ENCODE measurements around the gene CD9.

CD9 gene

DNA sequence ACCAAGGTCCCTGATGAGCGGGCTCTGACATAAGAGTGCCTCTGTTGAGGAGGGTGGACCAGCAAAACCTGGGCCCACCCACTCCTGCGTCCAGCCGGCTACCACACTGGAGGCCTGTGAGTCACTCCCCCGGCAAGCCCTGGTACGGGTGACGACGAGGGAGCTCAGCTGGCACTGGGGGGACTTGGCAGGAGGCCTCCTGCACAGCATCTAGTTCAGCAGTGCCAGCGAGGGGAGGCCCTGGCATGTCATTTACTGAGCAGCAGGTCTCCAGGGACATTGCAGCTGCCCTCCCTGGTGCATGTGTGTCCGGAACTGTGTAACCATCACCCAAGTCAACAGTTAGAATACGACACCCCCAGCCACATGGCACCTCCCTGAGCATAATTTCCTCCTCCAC lies 24.4 kb downstream of the CD9 start:
- ChIA-PET POLR2A (no interaction called here), CTCF (no interaction called here)
- TF ChIP-seq HDGF (IDR thresholded peaks at IDR 0.05; ENCODE audit: borderline replicate concordance) (no peak), FOXM1 (IDR thresholded peaks at IDR 0.05; ENCODE audit: borderline replicate concordance) (no peak)
- DNase-seq (ENCODE audit: extremely low spot score) = no peak

DNA sequence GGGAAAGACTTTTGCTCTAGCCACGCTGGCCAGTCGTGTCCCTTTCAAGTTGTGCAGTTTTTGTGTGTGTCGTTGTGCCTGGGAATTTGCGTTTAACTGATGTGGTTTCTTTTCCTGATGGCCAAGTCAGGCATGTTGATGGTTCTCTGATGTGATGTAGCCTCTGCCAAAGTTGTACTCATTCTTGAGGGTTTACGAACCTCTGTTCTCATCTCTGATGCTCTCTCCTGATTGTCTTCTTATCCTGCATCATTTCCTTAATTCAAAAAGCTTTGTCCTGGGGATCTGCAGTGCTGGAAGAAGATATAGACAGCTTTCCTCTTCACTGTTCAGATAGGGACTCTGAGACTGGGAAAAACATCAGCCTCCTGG lies 25.4 kb downstream of the CD9 start:
- CTCF ChIA-PET = no interaction called here
- DNase-seq (ENCODE audit: extremely low spot score) = no peak
- POLR2A ChIA-PET = no interaction called here
- TF ChIP-seq ARNT (IDR thresholded peaks at IDR 0.05) = no peak
- no peak for TF ChIP-seq FOXM1 (IDR thresholded peaks at IDR 0.05; ENCODE audit: borderline replicate concordance)
- no peak for TF ChIP-seq HDGF (IDR thresholded peaks at IDR 0.05; ENCODE audit: borderline replicate concordance)
- TF ChIP-seq NFRKB (IDR thresholded peaks at IDR 0.05) = no peak
- TF ChIP-seq TARDBP (IDR thresholded peaks at IDR 0.05) = no peak
- no peak for TF ChIP-seq CTBP1 (IDR thresholded peaks at IDR 0.05; ENCODE audit: borderline replicate concordance)
- TF ChIP-seq FOXK2 (IDR thresholded peaks at IDR 0.05) = no peak
- TF ChIP-seq ZNF384 (IDR thresholded peaks at IDR 0.05) = no peak
- no peak for TF ChIP-seq LEF1 (IDR thresholded peaks at IDR 0.05; ENCODE audit: borderline replicate concordance)
- no peak for TF ChIP-seq SP1 (IDR thresholded peaks at IDR 0.05)
- no peak for TF ChIP-seq BHLHE40 (IDR thresholded peaks at IDR 0.05; ENCODE audit: borderline replicate concordance)
- TF ChIP-seq SUZ12 (IDR thresholded peaks at IDR 0.05) = no peak
- no peak for TF ChIP-seq L3MBTL2 (conservative IDR thresholded peaks at IDR 0.05)
- TF ChIP-seq ELF4 (IDR thresholded peaks at IDR 0.05) = no peak

DNA sequence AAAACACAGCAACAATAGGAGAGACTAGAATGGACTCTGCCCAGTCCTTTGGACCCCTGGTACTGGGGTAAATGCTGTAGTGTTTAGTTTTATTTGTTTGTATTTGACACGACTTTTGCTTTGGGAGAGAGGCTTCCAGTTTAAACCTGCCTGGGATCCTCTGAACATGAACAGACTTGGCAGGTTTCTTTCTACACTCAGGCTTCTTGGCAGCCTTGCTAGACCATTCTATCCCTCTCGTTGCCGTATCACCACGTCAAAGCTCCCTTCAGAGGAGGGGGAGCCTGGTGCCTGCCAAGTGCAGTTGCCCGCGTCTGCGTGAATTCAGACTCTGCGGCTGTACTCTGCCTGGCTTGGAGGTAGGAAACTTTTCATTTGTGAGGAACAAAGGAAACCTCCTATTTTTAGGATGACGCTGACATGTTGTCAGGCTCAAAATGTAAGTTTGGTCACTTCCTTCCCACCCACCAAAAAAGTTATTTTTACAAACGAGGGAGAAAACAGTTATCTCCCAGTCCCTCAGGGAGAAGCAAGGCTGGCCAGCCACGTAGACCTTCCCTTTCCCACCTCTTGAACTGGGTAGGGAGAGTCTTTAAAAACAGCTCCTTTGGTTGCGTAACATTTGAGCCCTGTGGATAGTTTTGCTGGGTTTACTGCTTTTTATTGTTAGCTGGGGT lies 25.9 kb downstream of the CD9 start:
- POLR2A ChIA-PET = no interaction called here

DNA sequence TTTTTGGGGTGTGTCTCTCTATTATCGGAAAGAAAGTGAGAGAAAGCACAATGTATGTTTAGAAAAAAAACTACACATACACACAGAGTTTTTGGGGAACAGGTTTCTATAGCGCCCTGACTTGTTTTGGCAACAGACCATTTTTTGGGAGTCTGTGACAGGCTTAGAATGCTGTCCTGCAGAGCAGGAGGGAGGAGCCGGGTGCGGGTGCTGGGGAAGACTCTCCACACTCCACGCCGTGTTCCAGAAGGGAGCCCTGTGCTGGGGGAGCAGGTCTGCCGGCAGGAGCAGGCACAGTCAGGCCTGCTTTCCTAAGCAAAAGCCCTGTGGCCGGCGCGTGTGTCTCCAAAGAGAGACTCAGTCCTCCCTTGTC lies 26.5 kb downstream of the CD9 start:
- TF ChIP-seq L3MBTL2 (conservative IDR thresholded peaks at IDR 0.05) (no peak), ARNT (IDR thresholded peaks at IDR 0.05) (no peak), ELF4 (IDR thresholded peaks at IDR 0.05) (no peak), HDGF (IDR thresholded peaks at IDR 0.05; ENCODE audit: borderline replicate concordance) (no peak), SUZ12 (IDR thresholded peaks at IDR 0.05) (no peak), CTBP1 (IDR thresholded peaks at IDR 0.05; ENCODE audit: borderline replicate concordance) (no peak)
- TF ChIP-seq, protein P1, sequence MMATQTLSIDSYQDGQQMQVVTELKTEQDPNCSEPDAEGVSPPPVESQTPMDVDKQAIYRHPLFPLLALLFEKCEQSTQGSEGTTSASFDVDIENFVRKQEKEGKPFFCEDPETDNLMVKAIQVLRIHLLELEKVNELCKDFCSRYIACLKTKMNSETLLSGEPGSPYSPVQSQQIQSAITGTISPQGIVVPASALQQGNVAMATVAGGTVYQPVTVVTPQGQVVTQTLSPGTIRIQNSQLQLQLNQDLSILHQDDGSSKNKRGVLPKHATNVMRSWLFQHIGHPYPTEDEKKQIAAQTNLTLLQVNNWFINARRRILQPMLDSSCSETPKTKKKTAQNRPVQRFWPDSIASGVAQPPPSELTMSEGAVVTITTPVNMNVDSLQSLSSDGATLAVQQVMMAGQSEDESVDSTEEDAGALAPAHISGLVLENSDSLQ (IDR thresholded peaks at IDR 0.05) = no peak
- ChIA-PET CTCF (no interaction called here), POLR2A (interaction anchor here (0.6 kb wide), 1 partner anchor 104 kb away, joined by 3 read pairs; no protein-coding TSS in a partner anchor)
- DNase-seq (ENCODE audit: extremely low spot score) = no peak

More for the DNA sequence above, 25.9 kb downstream of the CD9 start:
- CTCF ChIA-PET = no interaction called here
- no peak for TF ChIP-seq ELF4 (IDR thresholded peaks at IDR 0.05)
- no peak for TF ChIP-seq TARDBP (IDR thresholded peaks at IDR 0.05)
- TF ChIP-seq HDGF (IDR thresholded peaks at IDR 0.05; ENCODE audit: borderline replicate concordance) = no peak
- no peak for TF ChIP-seq SP1 (IDR thresholded peaks at IDR 0.05)
- TF ChIP-seq SUZ12 (IDR thresholded peaks at IDR 0.05) = no peak
- no peak for TF ChIP-seq ZNF384 (IDR thresholded peaks at IDR 0.05)
- TF ChIP-seq FOXA1 (IDR thresholded peaks at IDR 0.05) = no peak
- TF ChIP-seq, protein P1 (IDR thresholded peaks at IDR 0.05) = no peak
- no peak for TF ChIP-seq BHLHE40 (IDR thresholded peaks at IDR 0.05; ENCODE audit: borderline replicate concordance)
- no peak for TF ChIP-seq FOXK2 (IDR thresholded peaks at IDR 0.05)
- TF ChIP-seq ARNT (IDR thresholded peaks at IDR 0.05) = no peak
- no peak for TF ChIP-seq LEF1 (IDR thresholded peaks at IDR 0.05; ENCODE audit: borderline replicate concordance)
- no peak for TF ChIP-seq L3MBTL2 (conservative IDR thresholded peaks at IDR 0.05)
- no peak for TF ChIP-seq CTBP1 (IDR thresholded peaks at IDR 0.05; ENCODE audit: borderline replicate concordance)
- no peak for TF ChIP-seq NFRKB (IDR thresholded peaks at IDR 0.05)
- DNase-seq (ENCODE audit: extremely low spot score) = no peak

DNA sequence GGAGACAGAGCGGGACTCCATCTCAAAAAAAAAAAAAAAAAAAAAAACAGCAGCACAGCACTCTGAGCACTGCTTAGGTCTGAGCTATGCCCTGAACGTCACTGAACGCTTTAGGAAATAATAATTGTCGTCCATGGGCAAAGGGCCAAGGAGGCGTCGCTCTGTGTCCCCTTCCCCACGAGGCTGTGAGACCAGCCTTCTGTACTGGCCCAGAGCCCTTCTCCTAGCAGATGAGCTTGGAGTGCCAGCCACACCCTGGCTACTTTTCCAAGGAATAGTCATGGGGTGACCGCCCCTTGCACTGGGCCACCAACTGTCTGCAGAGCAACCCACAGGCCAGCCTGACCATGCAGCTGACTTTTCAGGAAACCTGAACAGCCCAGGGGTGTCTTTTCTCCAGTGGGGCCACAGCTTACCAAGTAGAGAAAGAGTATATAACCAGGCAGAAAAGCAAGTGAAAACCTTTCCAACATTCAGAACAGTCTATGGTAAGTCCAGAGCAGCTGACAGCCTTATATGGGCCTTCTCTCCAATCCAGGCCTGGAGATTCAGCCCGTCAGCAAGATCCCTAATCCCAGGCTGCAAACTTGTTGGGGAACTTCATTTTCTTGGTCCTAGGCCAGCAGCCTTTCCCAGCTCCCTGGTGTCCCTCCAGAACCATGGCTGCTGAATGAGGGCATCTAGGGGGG lies 28.5 kb downstream of the CD9 start:
- TF ChIP-seq SP1 (IDR thresholded peaks at IDR 0.05) (no peak), FOXA1 (IDR thresholded peaks at IDR 0.05) (no peak), CTBP1 (IDR thresholded peaks at IDR 0.05; ENCODE audit: borderline replicate concordance) (no peak), BHLHE40 (IDR thresholded peaks at IDR 0.05; ENCODE audit: borderline replicate concordance) (no peak), LEF1 (IDR thresholded peaks at IDR 0.05; ENCODE audit: borderline replicate concordance) (no peak), FOXK2 (IDR thresholded peaks at IDR 0.05) (no peak), TARDBP (IDR thresholded peaks at IDR 0.05) (no peak), NFRKB (IDR thresholded peaks at IDR 0.05) (no peak), ZNF384 (IDR thresholded peaks at IDR 0.05) (no peak), L3MBTL2 (conservative IDR thresholded peaks at IDR 0.05) (no peak), FOXM1 (IDR thresholded peaks at IDR 0.05; ENCODE audit: borderline replicate concordance) (no peak), ARNT (IDR thresholded peaks at IDR 0.05) (no peak), ELF4 (IDR thresholded peaks at IDR 0.05) (no peak), SUZ12 (IDR thresholded peaks at IDR 0.05) (no peak), HDGF (IDR thresholded peaks at IDR 0.05; ENCODE audit: borderline replicate concordance) (no peak)
- TF ChIP-seq, protein P1 (IDR thresholded peaks at IDR 0.05) = no peak

More for the DNA sequence above, 28.5 kb downstream of the CD9 start:
- ChIA-PET CTCF (interaction anchor here (2.0 kb wide), 1 partner anchor 34 kb away, joined by 11 read pairs; no protein-coding TSS in a partner anchor), POLR2A (no interaction called here)
- no peak for DNase-seq (ENCODE audit: extremely low spot score)

All from HEK293T (cell line).